Measurements from ENCODE around the gene FILIP1L.

- TF ChIP-seq, protein P1, sequence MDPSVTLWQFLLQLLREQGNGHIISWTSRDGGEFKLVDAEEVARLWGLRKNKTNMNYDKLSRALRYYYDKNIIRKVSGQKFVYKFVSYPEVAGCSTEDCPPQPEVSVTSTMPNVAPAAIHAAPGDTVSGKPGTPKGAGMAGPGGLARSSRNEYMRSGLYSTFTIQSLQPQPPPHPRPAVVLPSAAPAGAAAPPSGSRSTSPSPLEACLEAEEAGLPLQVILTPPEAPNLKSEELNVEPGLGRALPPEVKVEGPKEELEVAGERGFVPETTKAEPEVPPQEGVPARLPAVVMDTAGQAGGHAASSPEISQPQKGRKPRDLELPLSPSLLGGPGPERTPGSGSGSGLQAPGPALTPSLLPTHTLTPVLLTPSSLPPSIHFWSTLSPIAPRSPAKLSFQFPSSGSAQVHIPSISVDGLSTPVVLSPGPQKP (IDR thresholded peaks at IDR 0.05; ENCODE audit: borderline replicate concordance, low read depth, low read length): no peak
- TF ChIP-seq SMC3 (IDR thresholded peaks at IDR 0.05; ENCODE audit: low read depth, low read length) (no peak), POLR2A (IDR thresholded peaks at IDR 0.05; ENCODE audit: low read depth, low read length) (no peak), MAZ (IDR thresholded peaks at IDR 0.05; ENCODE audit: borderline replicate concordance, low read depth, low read length) (no peak), RFX5 (IDR thresholded peaks at IDR 0.05; ENCODE audit: low read depth, low read length) (no peak), BHLHE40 (IDR thresholded peaks at IDR 0.05; ENCODE audit: low read depth, low read length) (no peak), MXI1 (IDR thresholded peaks at IDR 0.05; ENCODE audit: borderline replicate concordance, low read depth, low read length) (no peak), MAFK (IDR thresholded peaks at IDR 0.05; ENCODE audit: low read depth, low read length) (0 out of 2 replicates have a peak, but pooled peaks have one; percentile 5), RAD21 (IDR thresholded peaks at IDR 0.05; ENCODE audit: low read length) (0 out of 2 replicates have a peak, but pooled peaks have one; percentile 2)
- TF ChIP-seq, protein P2, sequence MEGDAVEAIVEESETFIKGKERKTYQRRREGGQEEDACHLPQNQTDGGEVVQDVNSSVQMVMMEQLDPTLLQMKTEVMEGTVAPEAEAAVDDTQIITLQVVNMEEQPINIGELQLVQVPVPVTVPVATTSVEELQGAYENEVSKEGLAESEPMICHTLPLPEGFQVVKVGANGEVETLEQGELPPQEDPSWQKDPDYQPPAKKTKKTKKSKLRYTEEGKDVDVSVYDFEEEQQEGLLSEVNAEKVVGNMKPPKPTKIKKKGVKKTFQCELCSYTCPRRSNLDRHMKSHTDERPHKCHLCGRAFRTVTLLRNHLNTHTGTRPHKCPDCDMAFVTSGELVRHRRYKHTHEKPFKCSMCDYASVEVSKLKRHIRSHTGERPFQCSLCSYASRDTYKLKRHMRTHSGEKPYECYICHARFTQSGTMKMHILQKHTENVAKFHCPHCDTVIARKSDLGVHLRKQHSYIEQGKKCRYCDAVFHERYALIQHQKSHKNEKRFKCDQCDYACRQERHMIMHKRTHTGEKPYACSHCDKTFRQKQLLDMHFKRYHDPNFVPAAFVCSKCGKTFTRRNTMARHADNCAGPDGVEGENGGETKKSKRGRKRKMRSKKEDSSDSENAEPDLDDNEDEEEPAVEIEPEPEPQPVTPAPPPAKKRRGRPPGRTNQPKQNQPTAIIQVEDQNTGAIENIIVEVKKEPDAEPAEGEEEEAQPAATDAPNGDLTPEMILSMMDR (conservative IDR thresholded peaks at IDR 0.05; ENCODE audit: low read depth, low read length): no peak
- TF ChIP-seq, protein P3, sequence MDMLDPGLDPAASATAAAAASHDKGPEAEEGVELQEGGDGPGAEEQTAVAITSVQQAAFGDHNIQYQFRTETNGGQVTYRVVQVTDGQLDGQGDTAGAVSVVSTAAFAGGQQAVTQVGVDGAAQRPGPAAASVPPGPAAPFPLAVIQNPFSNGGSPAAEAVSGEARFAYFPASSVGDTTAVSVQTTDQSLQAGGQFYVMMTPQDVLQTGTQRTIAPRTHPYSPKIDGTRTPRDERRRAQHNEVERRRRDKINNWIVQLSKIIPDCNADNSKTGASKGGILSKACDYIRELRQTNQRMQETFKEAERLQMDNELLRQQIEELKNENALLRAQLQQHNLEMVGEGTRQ (IDR thresholded peaks at IDR 0.05; ENCODE audit: low read depth, low read length): peak; percentile 84
These were observed 82.1 kb downstream of the FILIP1L start for GRCh38 chr3:100032243-100032642.

Measured in IMR-90 (cell line).